Lower lobe of right lung (tissue), 2 donors: ENCODE data around the gene EVC2. TPM values are rescaled to one million over a fixed set of nuclear protein-coding genes. Genes with fewer than 3 reads are reported as not detected.

Experiments
- ATAC-seq, 2 donors: fragments of 200-7000 bp; cut with Tn5 transposase; one replicate each; pipeline ENCODE4 v1.9.1; 2020 to 2022; ENCODE audit warnings: mild to moderate bottlenecking in 2 of 2, moderate library complexity in 2 of 2
- DNase-seq: peaks from one replicate; pipeline ENCODE4 v3.0.0-alpha.2; 2020
- H3K27ac ChIP-seq: fragments of 200-600 bp; one replicate; pipeline ENCODE4 v1.8.0; 2022
- H3K27me3 ChIP-seq: fragments of 200-600 bp; one replicate; pipeline ENCODE4 v1.8.0; 2022; ENCODE audit warnings: low read depth
- H3K36me3 ChIP-seq: fragments of 200-600 bp; one replicate; pipeline ENCODE4 v1.8.0; 2022; ENCODE audit warnings: mild to moderate bottlenecking
- H3K4me1 ChIP-seq: fragments of 200-600 bp; one replicate; pipeline ENCODE4 v1.8.0; 2022
- H3K4me3 ChIP-seq: fragments of 200-600 bp; one replicate; pipeline ENCODE4 v1.8.0; 2022; ENCODE audit warnings: mild to moderate bottlenecking
- H3K9me3 ChIP-seq: fragments of 200-600 bp; one replicate; pipeline ENCODE4 v1.8.0; 2022
- intact Hi-C: fragments of 100-400 bp; cut with DNase I; formaldehyde crosslinking; loops from one replicate; pipeline ENCODE4 v1.11.0; 2022
- total RNA-seq: library from RNA; stranded (reverse); fragmentation: NEBNext Ultra II Directional; extraction: Animal tissue kit (Norgen Biotek cat#: 25700); gene quantifications from one replicate; pipeline ENCODE4 v1.2.1, GENCODE V29; 2021
- TF ChIP-seq, protein P1 (sequence below): fragments of 200-600 bp; IDR thresholded peaks from one replicate; pipeline ENCODE4 v1.8.0; 2022; ENCODE audit warnings: antibody characterized with exemption, mild to moderate bottlenecking
- donor health status: DM: no; HTN: yes; CAD: no; lungs with severe emphysema.

Gene EVC2
- total RNA-seq, 1 donor from 2014 or later, result 4.9 TPM

DNA sequence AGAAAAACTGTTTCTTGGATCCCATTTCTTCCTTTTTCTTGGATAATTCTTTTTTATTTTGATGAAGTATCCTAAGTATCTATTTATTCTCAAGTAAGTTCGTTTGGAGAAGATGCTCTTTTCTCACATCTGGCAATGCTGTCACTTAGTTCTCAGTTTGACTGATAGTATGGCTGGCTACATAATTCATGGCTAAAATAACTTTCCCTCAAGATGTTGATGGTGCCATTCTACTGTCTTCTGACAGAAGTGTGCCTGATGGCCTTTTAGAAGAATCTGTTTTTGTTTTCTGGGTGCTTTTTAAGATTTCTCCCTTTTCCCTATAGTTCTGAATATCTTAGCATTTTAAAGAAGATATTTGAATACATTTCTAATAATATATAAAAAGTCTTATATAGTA is 41.6 kb downstream of the EVC2 start:
- Histone ChIP-seq H3K36me3 (peaks cover 30% of the 10 kb centered on the region), H3K27ac (no peak overlapping the region), H3K4me3 (no peak overlapping the region), H3K27me3 (no peaks in the 10 kb centered on the region), H3K4me1 (no peaks in the 10 kb centered on the region), H3K9me3 (peaks cover 3% of the 10 kb centered on the region)
- intact Hi-C loops, result no loop called here
- ATAC-seq (no peak), DNase-seq (no peak)
- TF ChIP-seq, protein P1, sequence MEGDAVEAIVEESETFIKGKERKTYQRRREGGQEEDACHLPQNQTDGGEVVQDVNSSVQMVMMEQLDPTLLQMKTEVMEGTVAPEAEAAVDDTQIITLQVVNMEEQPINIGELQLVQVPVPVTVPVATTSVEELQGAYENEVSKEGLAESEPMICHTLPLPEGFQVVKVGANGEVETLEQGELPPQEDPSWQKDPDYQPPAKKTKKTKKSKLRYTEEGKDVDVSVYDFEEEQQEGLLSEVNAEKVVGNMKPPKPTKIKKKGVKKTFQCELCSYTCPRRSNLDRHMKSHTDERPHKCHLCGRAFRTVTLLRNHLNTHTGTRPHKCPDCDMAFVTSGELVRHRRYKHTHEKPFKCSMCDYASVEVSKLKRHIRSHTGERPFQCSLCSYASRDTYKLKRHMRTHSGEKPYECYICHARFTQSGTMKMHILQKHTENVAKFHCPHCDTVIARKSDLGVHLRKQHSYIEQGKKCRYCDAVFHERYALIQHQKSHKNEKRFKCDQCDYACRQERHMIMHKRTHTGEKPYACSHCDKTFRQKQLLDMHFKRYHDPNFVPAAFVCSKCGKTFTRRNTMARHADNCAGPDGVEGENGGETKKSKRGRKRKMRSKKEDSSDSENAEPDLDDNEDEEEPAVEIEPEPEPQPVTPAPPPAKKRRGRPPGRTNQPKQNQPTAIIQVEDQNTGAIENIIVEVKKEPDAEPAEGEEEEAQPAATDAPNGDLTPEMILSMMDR, result no peak

DNA sequence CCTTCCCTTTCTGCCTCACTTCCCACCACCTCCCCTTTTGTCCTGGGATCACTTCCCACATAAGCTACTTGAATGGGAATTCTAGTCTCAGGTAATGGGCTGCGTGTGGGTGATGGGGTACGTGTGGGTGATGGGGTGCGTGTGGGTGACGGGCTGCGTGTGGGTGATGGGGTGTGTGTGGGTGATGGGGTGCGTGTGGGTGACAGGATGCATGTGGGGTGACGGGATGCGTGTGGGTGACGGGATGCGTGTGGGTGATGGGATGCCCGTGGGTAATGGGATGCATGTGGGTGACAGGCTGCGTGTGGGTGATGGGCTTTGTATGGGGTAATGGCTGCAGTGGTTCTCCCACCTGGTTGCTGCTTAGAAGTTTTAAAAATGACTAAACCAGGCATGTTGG is 43.6 kb downstream of the EVC2 start:
- Histone ChIP-seq H3K4me3 (no peak overlapping the region), H3K9me3 (peaks cover 10% of the 10 kb centered on the region), H3K4me1 (no peaks in the 10 kb centered on the region), H3K36me3 (peaks cover 42% of the 10 kb centered on the region), H3K27ac (no peak overlapping the region), H3K27me3 (no peaks in the 10 kb centered on the region)
- intact Hi-C loops, result no loop called here
- TF ChIP-seq, protein P1, result no peak
- ATAC-seq (no peak), DNase-seq (no peak)

DNA sequence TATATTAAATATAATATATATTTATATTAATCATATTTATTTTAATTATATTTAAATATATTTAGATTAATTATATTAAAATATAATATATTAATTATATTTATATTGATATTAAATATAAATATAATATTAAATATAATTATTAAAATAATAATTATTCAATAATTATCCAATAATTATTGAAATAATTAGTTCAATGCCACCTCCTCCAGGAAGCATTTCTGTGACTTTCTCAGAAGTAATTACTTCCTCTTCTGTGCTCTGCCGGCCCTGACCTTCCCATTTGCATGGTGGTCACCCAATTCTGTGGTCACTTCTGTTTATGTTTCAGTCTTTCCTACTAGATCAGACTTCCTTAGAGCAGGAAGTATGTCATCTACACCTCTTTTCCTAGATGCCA is 45.8 kb downstream of the EVC2 start:
- TF ChIP-seq, protein P1, result no peak
- DNase-seq, result no peak
- no peak for ATAC-seq

DNA sequence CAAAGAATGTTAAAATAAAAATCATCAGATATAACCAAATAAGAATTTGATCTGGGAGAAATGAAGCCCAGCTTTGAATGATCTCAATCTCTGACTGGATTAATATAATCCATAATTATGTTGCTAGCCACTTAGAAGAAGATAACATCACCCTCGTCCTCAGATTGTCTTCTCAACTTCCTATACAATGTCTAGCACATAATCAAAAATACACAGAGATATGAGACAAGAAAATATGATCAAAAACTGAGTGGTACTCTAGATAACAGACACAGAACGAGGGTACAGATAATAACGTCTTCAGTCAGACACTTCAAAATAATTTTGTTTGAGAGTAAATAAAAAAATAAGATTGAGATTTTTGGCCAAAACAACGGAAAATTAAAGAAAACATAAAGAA is 47.1 kb downstream of the EVC2 start:
- TF ChIP-seq, protein P1, result no peak
- Histone ChIP-seq H3K4me3 (no peak overlapping the region), H3K27ac (no peak overlapping the region), H3K9me3 (peaks cover 10% of the 10 kb centered on the region), H3K4me1 (no peaks in the 10 kb centered on the region), H3K27me3 (no peaks in the 10 kb centered on the region), H3K36me3 (peaks cover 47% of the 10 kb centered on the region)
- ATAC-seq (no peak), DNase-seq (no peak)
- intact Hi-C loops, result no loop called here

More for the DNA sequence above, 45.8 kb downstream of the EVC2 start:
- no peaks in the 10 kb centered on the region for H3K27me3 ChIP-seq
- intact Hi-C loops, result no loop called here
- H3K4me1 ChIP-seq, result no peaks in the 10 kb centered on the region
- H3K4me3 ChIP-seq, result no peak overlapping the region
- peaks cover 43% of the 10 kb centered on the region for H3K36me3 ChIP-seq
- H3K9me3 ChIP-seq, result peaks cover 10% of the 10 kb centered on the region
- H3K27ac ChIP-seq, result no peak overlapping the region

DNA sequence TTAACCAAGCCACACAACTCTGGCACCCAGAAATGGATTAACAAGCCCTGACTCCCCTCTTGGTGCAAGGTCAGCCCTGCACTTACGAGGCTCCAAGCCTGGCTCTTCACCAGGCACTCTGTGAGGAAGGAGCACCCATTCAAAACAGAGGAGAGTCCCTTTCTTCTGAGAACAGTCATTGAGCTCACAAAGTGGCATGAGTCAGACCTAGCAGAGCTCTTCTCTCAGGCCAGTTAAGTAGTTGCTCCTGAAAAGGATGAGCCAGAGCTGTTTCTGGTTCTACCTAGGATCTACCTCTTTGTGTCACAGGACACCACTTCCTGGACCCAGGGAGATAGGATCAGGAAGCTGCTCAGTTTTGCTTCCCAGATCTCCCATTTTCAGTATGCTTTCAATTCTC is 48.2 kb downstream of the EVC2 start:
- H3K27me3 ChIP-seq, result no peaks in the 10 kb centered on the region
- H3K9me3 ChIP-seq, result peaks cover 10% of the 10 kb centered on the region
- H3K4me3 ChIP-seq, result no peak overlapping the region
- DNase-seq (no peak), ATAC-seq (no peak)
- intact Hi-C loops, result no loop called here
- TF ChIP-seq, protein P1, result no peak
- no peaks in the 10 kb centered on the region for H3K4me1 ChIP-seq
- no peak overlapping the region for H3K27ac ChIP-seq
- peaks cover 44% of the 10 kb centered on the region for H3K36me3 ChIP-seq

DNA sequence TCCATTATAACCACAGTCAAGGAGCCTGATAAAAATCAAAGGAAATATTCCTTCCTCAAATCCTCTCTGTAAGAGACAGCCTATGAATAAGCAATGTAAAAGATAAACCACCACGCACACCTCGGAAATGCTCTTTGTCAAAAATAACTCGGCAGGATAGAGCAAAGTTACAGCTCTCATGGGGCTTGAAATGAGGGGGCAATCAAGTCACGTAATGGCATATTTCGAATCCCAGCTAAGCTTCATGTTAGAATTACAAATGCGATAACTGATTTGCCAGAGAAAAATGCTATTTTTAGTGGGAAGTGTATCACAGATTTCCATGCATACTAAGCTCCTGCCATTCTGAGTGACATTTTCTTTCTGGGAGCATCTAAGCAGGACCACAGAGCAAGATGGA is 49.4 kb downstream of the EVC2 start:
- Histone ChIP-seq H3K4me3 (no peak overlapping the region), H3K27ac (no peak overlapping the region), H3K9me3 (peaks cover 10% of the 10 kb centered on the region), H3K4me1 (no peaks in the 10 kb centered on the region), H3K36me3 (peaks cover 34% of the 10 kb centered on the region), H3K27me3 (no peaks in the 10 kb centered on the region)
- ATAC-seq, result no peak
- TF ChIP-seq, protein P1, result no peak
- no peak for DNase-seq
- intact Hi-C loops, result no loop called here
